GM12865 (cell line): ENCODE measurements around the gene PRDM1.
A peak's percentile ranks its signal among the peaks of the same experiment; 100 is the strongest.

Experiments used
- DNase-seq: peaks from one replicate; pipeline ENCODE4 v3.0.0; 2010; ENCODE audit warnings: low read depth
- H3K4me3 ChIP-seq: 2 replicates; pipeline ENCODE4 v1.5.1; 2011; ENCODE audit warnings: mild to moderate bottlenecking, low read depth, low read length, control low read depth
- CTCF ChIP-seq: IDR thresholded peaks from 2 replicates; pipeline ENCODE4 v1.5.1; 2011; ENCODE audit warnings: low read length, control low read depth, low read depth, inconsistent platforms; ENCODE audit not compliant: insufficient read depth; ENCODE audit errors: missing control alignments

The PRDM1 gene

GRCh38 chr6:106092279-106092678 is 6.1 kb downstream of the PRDM1 start:
- no peak for DNase-seq
- peak overlapping the region; percentile 74; the same call in 1 of the 2 replicates for H3K4me3 ChIP-seq
- TF ChIP-seq CTCF = no peak

- no peak overlapping the region for H3K4me3 ChIP-seq
- no peak for DNase-seq
Observed at GRCh38 chr6:106094261-106094963, 8.3 kb downstream of the PRDM1 start.

GRCh38 chr6:106094964-106095335 is 8.8 kb downstream of the PRDM1 start:
- TF ChIP-seq CTCF = no peak
- no peak overlapping the region for H3K4me3 ChIP-seq
- DNase-seq = no peak

More at GRCh38 chr6:106094261-106094963, 8.3 kb downstream of the PRDM1 start:
- TF ChIP-seq CTCF = no peak

GRCh38 chr6:106097411-106098231 is 11.5 kb downstream of the PRDM1 start:
- TF ChIP-seq CTCF = no peak
- DNase-seq = peak; percentile 90
- H3K4me3 ChIP-seq = peak overlapping the region; percentile 64

- peak; percentile 89 for DNase-seq
- H3K4me3 ChIP-seq = peak overlapping the region; percentile 64
- TF ChIP-seq CTCF = no peak
Observed at GRCh38 chr6:106098383-106099234, 12.5 kb downstream of the PRDM1 start.

GRCh38 chr6:106099235-106099537 is 13.1 kb downstream of the PRDM1 start:
- peak overlapping the region; percentile 64 for H3K4me3 ChIP-seq

More at GRCh38 chr6:106099235-106099537, 13.1 kb downstream of the PRDM1 start:
- DNase-seq = no peak
- no peak for TF ChIP-seq CTCF
